Transverse colon (tissue), 4 donors: ENCODE data around the gene TIE1. TPM values are rescaled to one million over a fixed set of nuclear protein-coding genes. Genes with fewer than 3 reads are reported as not detected.
A peak's percentile ranks its signal among the peaks of the same experiment; 100 is the strongest.

ENCODE experiments used
- DNase-seq: peaks from one replicate; pipeline ENCODE4 v3.0.0-alpha.2; 2019
- H3K27ac ChIP-seq, 4 donors: fragments of 200-600 bp; sonication (generic); 2 replicates each; pipeline ENCODE4 v1.5.1; 2016 to 2018; ENCODE audit warnings: inconsistent platforms in 4 of 4
- H3K27me3 ChIP-seq: fragments of 200-600 bp; sonication (generic); 2 replicates; pipeline ENCODE4 v1.5.1; 2017; ENCODE audit warnings: inconsistent platforms
- H3K36me3 ChIP-seq, 4 donors: fragments of 200-600 bp; sonication (generic); 2 replicates each; pipeline ENCODE4 v1.5.1; 2017 to 2019; ENCODE audit warnings: inconsistent platforms in 4 of 4
- H3K4me1 ChIP-seq, 4 donors: fragments of 200-600 bp; sonication (generic); 2 replicates each; pipeline ENCODE4 v1.5.1; 2017 to 2020; ENCODE audit warnings: inconsistent platforms in 4 of 4
- H3K4me3 ChIP-seq, 4 donors: fragments of 200-600 bp; sonication (generic); 1 replicate in 1 of 4; 2 replicates in 3 of 4; pipeline versions ENCODE4 v1.5.1 to v1.6.1; 2017 to 2019; ENCODE audit warnings: inconsistent platforms in 4 of 4
- H3K9me3 ChIP-seq, 2 donors: fragments of 200-600 bp; sonication (generic); 2 replicates each; pipeline ENCODE4 v1.5.1; 2017 to 2019; ENCODE audit warnings: inconsistent platforms in 2 of 2
- CTCF ChIP-seq, 5 experiments: fragments of 200-600 bp in 3 of 5; fragments of 450-650 bp in 2 of 5; sonication (generic) in 3 of 5; IDR thresholded peaks; 1 replicate in 2 of 5; 2 replicates in 3 of 5; pipeline ENCODE4 v1.5.1; 2016 to 2017; ENCODE audit warnings: antibody characterized with exemption in 5 of 5, inconsistent platforms in 3 of 5, mild to moderate bottlenecking in 2 of 5, moderate library complexity in 1 of 5
- EP300 ChIP-seq: sonication (generic); formaldehyde crosslinking; IDR thresholded peaks from one replicate; pipeline ENCODE4 v1.6.1; 2017; ENCODE audit warnings: antibody characterized with exemption, low read depth
- POLR2A ChIP-seq: fragments of 450-650 bp; IDR thresholded peaks from one replicate; pipeline ENCODE4 v1.6.1; 2016; ENCODE audit warnings: antibody characterized with exemption, mild to moderate bottlenecking, moderate library complexity
- POLR2AphosphoS5 ChIP-seq, 3 donors: sonication (generic); formaldehyde crosslinking; IDR thresholded peaks; one replicate each; pipeline ENCODE4 v1.6.1; 2016; ENCODE audit warnings: antibody characterized with exemption in 3 of 3
- WGBS, 2 donors: methylation state at CpG; one replicate each; pipeline ENCODE4 v1.1.5; 2018; ENCODE audit warnings: low coverage in 1 of 2; 5-methylcytosine and 5-hydroxymethylcytosine counted together
- in situ Hi-C, 4 donors: fragments of 200-750 bp; cut with MboI; loops; one replicate each; pipeline versions ENCODE4 v1.15.0 to v1.15.1; 2017; ENCODE audit warnings: low sequenced_read_pairs in 3 of 4, low pct_ligation_motif_present in 1 of 4, low pct_unique_long_range_greater_than_20kb in 1 of 4
- intact Hi-C: fragments of 100-400 bp; cut with DNase I; formaldehyde crosslinking; loops from one replicate; pipeline ENCODE4 v1.15.1; 2023; ENCODE audit warnings: low total_unique reads
- total RNA-seq, 4 donors: library from RNA; depleted of rRNA; stranded (reverse); fragments of >200 nt; gene quantifications; one replicate each; pipeline ENCODE4 v1.1.0, GENCODE V29; 2016

TIE1 gene
- total RNA-seq, 4 donors from 2014 or later, result 2.4 to 7.8 (median 5.3) TPM

DNA sequence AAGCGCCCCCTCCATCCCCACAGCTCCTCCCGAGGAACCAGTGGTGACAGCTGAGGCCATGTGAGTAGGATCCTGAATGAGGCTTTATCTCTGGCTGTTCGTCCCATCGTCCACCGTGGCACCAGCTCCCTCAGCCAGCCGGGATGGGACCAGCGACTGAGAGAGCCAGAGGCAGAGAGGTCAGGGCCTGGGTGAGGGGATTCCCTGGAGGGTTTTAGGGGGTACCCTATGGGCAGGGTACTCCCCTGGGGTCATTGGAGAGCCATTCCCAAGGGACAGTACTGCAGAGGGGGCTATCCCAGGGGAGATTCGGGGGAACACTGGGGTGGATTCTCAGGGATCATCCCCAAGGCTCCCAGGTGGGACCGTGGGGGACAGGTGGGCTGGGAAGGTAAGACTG is 28.6 kb upstream of the TIE1 start:
- Histone ChIP-seq H3K9me3 (no peaks in the 10 kb centered on the region), H3K36me3 (no peaks in the 10 kb centered on the region), H3K27me3 (no peaks in the 10 kb centered on the region), H3K4me1 (peaks cover 0 to 30% (median 19%) of the 10 kb centered on the region in 4 donors), H3K4me3 (no peak overlapping the region), H3K27ac (no peak overlapping the region)
- WGBS, 2 donors, result 76% methylated on average over 9 of the region's 9 CpGs; no CpG with 5 or more reads in 1 of the 2 donors
- intact Hi-C loops (no loop called here), in situ Hi-C loops (no loop called here)
- no peak for TF ChIP-seq POLR2AphosphoS5 (IDR thresholded peaks at IDR 0.05)
- TF ChIP-seq CTCF (IDR thresholded peaks at IDR 0.05), result no peak
- TF ChIP-seq EP300, result no peak
- no peak for DNase-seq

- Histone ChIP-seq H3K27ac (no peak overlapping the region), H3K4me3 (no peak overlapping the region), H3K4me1 (peaks cover 0 to 30% (median 19%) of the 10 kb centered on the region in 4 donors), H3K9me3 (no peaks in the 10 kb centered on the region), H3K27me3 (no peaks in the 10 kb centered on the region), H3K36me3 (no peaks in the 10 kb centered on the region)
- intact Hi-C loops, result no loop called here
- in situ Hi-C loops, result no loop called here
- DNase-seq, result no peak
- TF ChIP-seq POLR2AphosphoS5 (IDR thresholded peaks at IDR 0.05) (no peak), CTCF (IDR thresholded peaks at IDR 0.05) (no peak), POLR2A (no peak), EP300 (no peak)
- WGBS, 2 donors, result 96% methylated on average over 16 of the region's 46 CpGs; no CpG with 5 or more reads in 1 of the 2 donors
Observed at GRCh38 chr1:43272576-43273571, 27.9 kb upstream of the TIE1 start.

- DNase-seq, result no peak
- H3K4me1 ChIP-seq, result peaks cover 0 to 30% (median 19%) of the 10 kb centered on the region in 4 donors
- in situ Hi-C loops, result no loop called here
- H3K9me3 ChIP-seq, result no peaks in the 10 kb centered on the region
- H3K27ac ChIP-seq, result peak overlapping the region in 1 of 4 donors; percentile 33
- H3K27me3 ChIP-seq, result no peaks in the 10 kb centered on the region
- H3K36me3 ChIP-seq, result no peaks in the 10 kb centered on the region
- TF ChIP-seq EP300 (no peak), POLR2A (no peak), POLR2AphosphoS5 (IDR thresholded peaks at IDR 0.05) (no peak), CTCF (IDR thresholded peaks at IDR 0.05) (no peak)
- H3K4me3 ChIP-seq, result no peak overlapping the region
- intact Hi-C loops, result no loop called here
- 89% methylated on average over 7 of the region's 7 CpGs; no CpG with 5 or more reads in 1 of the 2 donors for WGBS, 2 donors
Observed at GRCh38 chr1:43273708-43274107, 27.1 kb upstream of the TIE1 start.

DNA sequence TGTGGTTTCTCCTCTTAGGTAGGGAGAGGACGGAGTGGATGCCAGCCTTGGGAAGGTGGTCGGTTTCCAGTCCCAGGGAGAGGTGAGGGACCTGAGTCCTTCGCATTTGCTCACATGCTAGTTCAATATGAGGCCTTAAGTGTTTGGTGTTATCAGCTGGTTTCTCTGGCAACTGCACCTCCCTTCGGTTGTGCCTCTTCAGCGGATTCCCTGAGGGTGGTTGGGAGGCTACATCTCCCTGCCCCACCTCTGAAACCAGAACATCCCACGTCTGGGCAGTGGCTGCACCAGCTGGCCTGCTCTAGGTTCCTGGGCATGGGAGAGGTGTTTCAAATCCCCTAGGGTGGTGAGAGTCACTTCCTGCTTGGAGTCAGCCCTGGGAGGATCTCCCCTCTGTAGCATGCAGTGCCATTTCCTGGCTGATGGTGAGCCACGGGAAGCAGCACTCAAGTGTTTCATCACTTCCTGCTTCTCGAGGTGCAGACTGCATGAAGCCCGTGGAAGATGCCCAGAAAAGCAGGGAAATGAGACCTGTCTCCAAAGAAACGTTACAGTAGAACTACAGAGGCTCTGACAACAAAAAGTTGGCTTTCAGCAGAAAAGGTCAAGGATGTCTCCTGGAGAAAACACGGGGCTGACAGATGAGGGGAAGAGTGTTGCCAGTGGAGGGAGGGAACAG is 26.5 kb upstream of the TIE1 start:
- Histone ChIP-seq H3K36me3 (no peaks in the 10 kb centered on the region), H3K4me3 (no peak overlapping the region), H3K9me3 (no peaks in the 10 kb centered on the region), H3K27me3 (no peaks in the 10 kb centered on the region), H3K4me1 (peaks cover 0 to 30% (median 19%) of the 10 kb centered on the region in 4 donors), H3K27ac (peak overlapping the region in 3 of 4 donors; percentile 6 to 33 (median 30))
- 12 to 47% methylated on average over 4 to 11 of the region's 11 CpGs for WGBS, 2 donors
- peak in 1 of 5 experiments; percentile 8 for TF ChIP-seq CTCF (IDR thresholded peaks at IDR 0.05)
- no peak for TF ChIP-seq POLR2A
- intact Hi-C loops, result no loop called here
- no peak for DNase-seq
- in situ Hi-C loops, result no loop called here
